Activated CD4-positive, alpha-beta T cell treated with anti-CD3 and anti-CD28 coated beads, Interleukin-2, amount 10 ng/mL, durations not matched to agents 24 days and 14 days (primary cell): ENCODE measurements around the gene LEPROT. TPM values are rescaled to one million over a fixed set of nuclear protein-coding genes. Genes with fewer than 3 reads are reported as not detected.
"Not testable (repeated sequence)": the region's sequence is repeated elsewhere in the genome, so short reads cannot be mapped to it uniquely, and the experiment has no call there.

Experiments used
- DNase-seq: peaks from one replicate; pipeline ENCODE4 v3.0.0; 2022
- H3K27ac Mint-ChIP-seq: one replicate; pipeline ENCODE4 v1.8.0; 2022; ENCODE audit warnings: mild to moderate bottlenecking, mixed read lengths
- H3K27me3 Mint-ChIP-seq: one replicate; pipeline ENCODE4 v1.8.0; 2022; ENCODE audit warnings: mixed read lengths
- H3K36me3 Mint-ChIP-seq: one replicate; pipeline ENCODE4 v1.8.0; 2022; ENCODE audit warnings: low read depth, mild to moderate bottlenecking, mixed read lengths
- H3K4me1 Mint-ChIP-seq: one replicate; pipeline ENCODE4 v1.8.0; 2021; ENCODE audit warnings: mixed read lengths
- H3K4me3 Mint-ChIP-seq: one replicate; pipeline ENCODE4 v1.8.0; 2022; ENCODE audit warnings: mild to moderate bottlenecking, moderate library complexity, mixed read lengths
- H3K9me3 Mint-ChIP-seq: one replicate; pipeline ENCODE4 v1.8.0; 2021; ENCODE audit warnings: mixed read lengths
- intact Hi-C: fragments of 100-400 bp; cut with micrococcal nuclease; formaldehyde crosslinking; loops from one replicate; pipeline ENCODE4 v1.15.1; 2023
- total RNA-seq: library from RNA; stranded (reverse); gene quantifications from 2 replicates; pipeline ENCODE4 v1.2.3, GENCODE V29; 2022

Gene LEPROT
- total RNA-seq, 1 donor from 2014 or later: 20.2 TPM

DNA sequence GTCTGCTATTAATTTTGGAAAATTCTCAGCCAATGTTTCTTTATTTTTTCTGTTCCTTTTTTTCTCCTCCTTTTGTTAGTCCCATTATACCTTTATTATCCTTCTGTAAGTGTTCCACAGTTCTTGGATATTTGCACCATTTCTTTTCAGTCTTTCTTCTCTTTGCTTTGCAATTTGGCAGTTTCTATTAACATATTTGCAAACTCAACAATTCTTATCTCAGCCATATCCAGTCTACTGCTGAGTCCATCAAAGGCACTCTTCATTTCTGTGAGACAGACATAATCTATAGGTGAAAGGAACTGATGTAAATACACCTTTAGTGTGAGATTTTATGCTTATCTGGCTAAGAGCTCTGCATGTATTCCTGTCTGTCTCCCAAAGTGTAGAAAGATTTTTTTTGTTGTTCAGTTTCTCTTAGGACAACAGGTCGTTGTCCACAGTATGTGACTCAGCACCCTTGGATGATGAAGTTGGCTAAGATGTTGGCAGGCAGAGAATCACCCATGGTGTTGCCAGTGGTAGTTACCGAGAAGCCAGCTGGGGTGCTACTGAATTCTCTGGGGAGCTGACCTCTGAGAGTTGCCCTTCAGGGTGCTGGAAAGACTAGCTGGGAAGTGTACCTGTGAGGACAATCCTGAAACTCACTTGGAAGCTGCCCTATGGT lies 38.4 kb downstream of the LEPROT start:
- intact Hi-C loops: loop anchor here (1.0 kb wide), 1 partner anchor 223 kb away; no protein-coding TSS in a partner anchor
- no peaks in the 10 kb centered on the region for H3K36me3 Mint-ChIP-seq
- H3K9me3 Mint-ChIP-seq: peaks cover 7% of the 10 kb centered on the region
- DNase-seq: no peak
- H3K4me3 Mint-ChIP-seq: no peak overlapping the region
- peaks cover 22% of the 10 kb centered on the region for H3K4me1 Mint-ChIP-seq
- H3K27ac Mint-ChIP-seq: no peak overlapping the region
- no peaks in the 10 kb centered on the region for H3K27me3 Mint-ChIP-seq

GRCh38 chr1:65459397-65459768 lies 38.9 kb downstream of the LEPROT start:
- peak; percentile 71 for DNase-seq
- H3K27ac Mint-ChIP-seq: no peak overlapping the region
- H3K4me1 Mint-ChIP-seq: peaks cover 22% of the 10 kb centered on the region
- intact Hi-C loops: loop anchor here (1.0 kb wide), 1 partner anchor 223 kb away; no protein-coding TSS in a partner anchor
- H3K4me3 Mint-ChIP-seq: no peak overlapping the region
- no peaks in the 10 kb centered on the region for H3K27me3 Mint-ChIP-seq
- no peaks in the 10 kb centered on the region for H3K36me3 Mint-ChIP-seq
- H3K9me3 Mint-ChIP-seq: peaks cover 7% of the 10 kb centered on the region

- DNase-seq, H3K4me3 Mint-ChIP-seq, H3K4me1 Mint-ChIP-seq, intact Hi-C loops, H3K36me3 Mint-ChIP-seq, H3K27ac Mint-ChIP-seq, H3K27me3 Mint-ChIP-seq: not testable (repeated sequence)
- H3K9me3 Mint-ChIP-seq: peaks cover 12% of the 10 kb centered on the region
Measured at GRCh38 chr1:65465837-65466236, 45.4 kb downstream of the LEPROT start.

DNA sequence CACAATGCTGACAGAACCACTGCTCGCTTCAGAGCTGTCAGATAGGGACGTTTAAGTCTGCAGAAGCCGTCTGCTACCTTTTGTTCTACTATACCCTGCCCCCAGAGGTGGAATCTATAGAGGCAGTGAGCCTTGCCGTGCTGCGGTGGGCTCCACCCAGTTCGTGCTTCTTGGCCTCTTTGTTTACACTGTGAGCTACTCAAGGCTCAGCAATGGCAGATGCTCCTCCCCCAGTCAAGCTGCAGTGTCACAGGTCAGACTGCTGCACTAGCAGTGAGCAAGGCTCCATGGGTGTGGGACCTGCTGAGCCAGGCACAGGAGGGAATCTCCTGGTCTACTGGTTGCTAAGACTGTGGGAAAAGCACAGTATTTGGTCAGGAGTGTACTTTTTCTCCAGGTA lies 47.1 kb downstream of the LEPROT start:
- Mint-ChIP-seq H3K27ac (no peak overlapping the region), H3K27me3 (peaks cover 11% of the 10 kb centered on the region), H3K4me3 (no peak overlapping the region), H3K36me3 (no peaks in the 10 kb centered on the region), H3K4me1 (no peaks in the 10 kb centered on the region), H3K9me3 (peaks cover 12% of the 10 kb centered on the region)
- intact Hi-C loops: no loop called here
- no peak for DNase-seq

DNA sequence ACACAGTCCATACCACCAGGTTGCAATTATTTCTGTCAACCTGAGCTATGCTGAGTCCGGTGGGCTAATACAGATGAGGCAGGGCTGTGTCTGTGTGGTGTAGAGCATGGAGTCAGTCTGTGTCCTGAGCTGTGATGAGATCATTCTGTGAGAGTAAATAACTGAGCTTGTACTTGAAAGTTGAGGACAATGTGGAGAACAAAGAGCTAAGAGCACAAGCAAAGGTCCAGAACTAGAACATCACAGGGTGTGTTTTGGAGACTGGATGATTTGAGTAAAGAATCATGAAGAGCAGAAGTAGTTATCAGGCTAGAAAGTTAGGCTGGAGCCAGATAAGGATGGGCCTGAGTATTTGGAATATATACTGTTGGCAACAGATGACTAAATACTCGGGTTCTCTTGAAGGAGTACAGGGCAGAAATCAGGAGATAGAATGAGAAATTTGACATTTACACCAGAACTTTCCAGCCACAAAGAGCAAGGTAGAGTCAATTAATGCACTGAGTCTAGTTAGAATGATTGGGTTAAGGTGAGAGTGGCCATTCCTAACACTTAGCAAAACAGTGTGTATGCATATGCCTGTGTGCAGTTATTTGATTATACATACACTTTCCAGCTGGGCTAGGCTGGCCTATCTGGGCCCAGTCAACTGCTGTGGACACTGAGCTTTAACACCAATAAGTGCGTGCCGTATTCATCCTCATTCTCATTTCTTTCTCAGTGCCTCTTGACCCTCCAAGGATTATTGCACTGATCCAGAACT lies 48.8 kb downstream of the LEPROT start:
- intact Hi-C loops: no loop called here
- Mint-ChIP-seq H3K4me1 (no peaks in the 10 kb centered on the region), H3K27me3 (peaks cover 12% of the 10 kb centered on the region), H3K4me3 (no peak overlapping the region), H3K9me3 (peaks cover 12% of the 10 kb centered on the region), H3K27ac (no peak overlapping the region), H3K36me3 (no peaks in the 10 kb centered on the region)
- no peak for DNase-seq

GRCh38 chr1:65469889-65470340 lies 49.4 kb downstream of the LEPROT start:
- no peaks in the 10 kb centered on the region for H3K4me1 Mint-ChIP-seq
- H3K27me3 Mint-ChIP-seq: peaks cover 13% of the 10 kb centered on the region
- intact Hi-C loops: no loop called here
- H3K9me3 Mint-ChIP-seq: peaks cover 9% of the 10 kb centered on the region
- no peak overlapping the region for H3K4me3 Mint-ChIP-seq
- DNase-seq: no peak
- H3K36me3 Mint-ChIP-seq: no peaks in the 10 kb centered on the region
- H3K27ac Mint-ChIP-seq: no peak overlapping the region

GRCh38 chr1:65470766-65471165 lies 50.3 kb downstream of the LEPROT start:
- intact Hi-C loops: no loop called here
- H3K36me3 Mint-ChIP-seq: no peaks in the 10 kb centered on the region
- no peaks in the 10 kb centered on the region for H3K4me1 Mint-ChIP-seq
- DNase-seq: no peak
- H3K27ac Mint-ChIP-seq: no peak overlapping the region
- peaks cover 8% of the 10 kb centered on the region for H3K27me3 Mint-ChIP-seq
- H3K9me3 Mint-ChIP-seq: peaks cover 4% of the 10 kb centered on the region
- H3K4me3 Mint-ChIP-seq: no peak overlapping the region

DNA sequence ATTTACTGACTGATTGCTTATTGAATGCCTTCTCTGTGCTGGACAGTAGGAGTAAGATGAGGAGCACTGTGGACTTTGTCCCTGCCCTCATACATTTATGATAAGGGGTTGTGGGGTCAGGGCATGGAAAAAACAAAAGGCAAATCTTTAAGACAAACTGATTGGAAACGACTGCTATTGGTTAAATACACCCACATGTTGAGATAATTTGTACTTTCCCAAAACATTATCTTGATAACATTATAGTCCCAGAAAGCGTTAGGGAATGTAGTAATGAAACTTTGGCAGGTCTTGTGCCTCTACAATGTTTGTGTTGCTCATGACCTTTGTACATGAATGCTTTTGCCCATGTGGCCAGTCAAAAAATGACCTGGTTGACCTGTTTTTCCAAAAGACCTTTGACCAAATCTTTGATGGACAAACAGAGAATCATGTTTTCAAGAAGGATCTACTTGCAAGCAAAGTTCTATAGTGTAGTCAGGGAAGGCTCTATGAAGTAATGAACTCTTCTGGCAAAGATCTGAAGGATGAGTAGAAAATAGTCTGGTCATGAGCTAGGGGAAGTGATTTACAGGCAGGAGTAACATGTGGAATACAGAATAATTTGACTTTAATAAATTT lies 50.9 kb downstream of the LEPROT start:
- Mint-ChIP-seq H3K27me3 (peaks cover 7% of the 10 kb centered on the region), H3K27ac (no peak overlapping the region), H3K4me1 (no peaks in the 10 kb centered on the region), H3K4me3 (no peak overlapping the region), H3K36me3 (no peaks in the 10 kb centered on the region), H3K9me3 (peaks cover 4% of the 10 kb centered on the region)
- intact Hi-C loops: no loop called here
- DNase-seq: no peak

DNA sequence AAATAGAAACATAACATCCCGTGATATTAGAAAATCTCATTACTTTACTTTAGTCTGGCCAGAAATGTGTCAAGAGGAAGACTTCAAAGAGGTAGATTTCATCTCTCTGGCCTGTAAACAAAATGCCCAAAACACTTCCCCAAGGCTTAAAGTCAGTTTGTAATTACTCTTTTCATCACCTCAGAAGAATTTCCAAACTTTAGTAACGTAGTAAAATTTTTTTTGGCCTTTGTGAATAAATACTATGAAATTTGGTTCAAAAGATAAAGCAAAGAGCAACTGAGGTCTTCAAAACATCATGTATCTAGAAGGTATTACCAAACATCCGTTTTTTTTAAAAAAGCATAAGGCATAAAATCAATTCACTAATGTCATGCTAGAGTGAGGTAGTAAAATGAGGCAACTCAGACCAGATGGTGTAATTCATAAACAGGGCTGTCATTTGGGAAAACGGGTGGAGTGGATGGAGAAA lies 51.4 kb downstream of the LEPROT start:
- no peaks in the 10 kb centered on the region for H3K9me3 Mint-ChIP-seq
- H3K4me1 Mint-ChIP-seq: no peaks in the 10 kb centered on the region
- intact Hi-C loops: no loop called here
- no peak overlapping the region for H3K4me3 Mint-ChIP-seq
- H3K27me3 Mint-ChIP-seq: peaks cover 7% of the 10 kb centered on the region
- no peaks in the 10 kb centered on the region for H3K36me3 Mint-ChIP-seq
- DNase-seq: no peak
- H3K27ac Mint-ChIP-seq: no peak overlapping the region

DNA sequence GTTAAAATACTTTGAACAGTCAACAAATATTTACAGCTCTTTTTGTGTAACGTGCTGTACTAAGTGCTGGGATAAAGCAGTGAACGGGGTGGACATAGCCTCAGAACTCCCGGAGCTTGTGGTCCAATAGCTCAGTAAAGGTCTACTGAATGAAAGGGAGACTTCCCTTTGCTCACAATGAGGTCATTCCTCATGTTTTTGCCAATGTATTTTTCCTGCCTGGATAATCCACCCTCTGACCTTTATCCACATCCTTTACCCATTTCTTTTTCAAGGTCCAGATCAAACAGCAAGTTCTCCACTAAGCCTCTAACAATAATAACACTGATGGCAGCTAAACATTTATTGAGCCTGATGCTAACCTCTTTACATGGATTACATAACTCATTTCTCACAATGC lies 55.9 kb downstream of the LEPROT start:
- Mint-ChIP-seq H3K36me3 (no peaks in the 10 kb centered on the region), H3K27ac (no peak overlapping the region), H3K4me1 (no peaks in the 10 kb centered on the region), H3K27me3 (peaks cover 9% of the 10 kb centered on the region), H3K4me3 (no peak overlapping the region), H3K9me3 (no peaks in the 10 kb centered on the region)
- intact Hi-C loops: no loop called here
- DNase-seq: no peak

DNA sequence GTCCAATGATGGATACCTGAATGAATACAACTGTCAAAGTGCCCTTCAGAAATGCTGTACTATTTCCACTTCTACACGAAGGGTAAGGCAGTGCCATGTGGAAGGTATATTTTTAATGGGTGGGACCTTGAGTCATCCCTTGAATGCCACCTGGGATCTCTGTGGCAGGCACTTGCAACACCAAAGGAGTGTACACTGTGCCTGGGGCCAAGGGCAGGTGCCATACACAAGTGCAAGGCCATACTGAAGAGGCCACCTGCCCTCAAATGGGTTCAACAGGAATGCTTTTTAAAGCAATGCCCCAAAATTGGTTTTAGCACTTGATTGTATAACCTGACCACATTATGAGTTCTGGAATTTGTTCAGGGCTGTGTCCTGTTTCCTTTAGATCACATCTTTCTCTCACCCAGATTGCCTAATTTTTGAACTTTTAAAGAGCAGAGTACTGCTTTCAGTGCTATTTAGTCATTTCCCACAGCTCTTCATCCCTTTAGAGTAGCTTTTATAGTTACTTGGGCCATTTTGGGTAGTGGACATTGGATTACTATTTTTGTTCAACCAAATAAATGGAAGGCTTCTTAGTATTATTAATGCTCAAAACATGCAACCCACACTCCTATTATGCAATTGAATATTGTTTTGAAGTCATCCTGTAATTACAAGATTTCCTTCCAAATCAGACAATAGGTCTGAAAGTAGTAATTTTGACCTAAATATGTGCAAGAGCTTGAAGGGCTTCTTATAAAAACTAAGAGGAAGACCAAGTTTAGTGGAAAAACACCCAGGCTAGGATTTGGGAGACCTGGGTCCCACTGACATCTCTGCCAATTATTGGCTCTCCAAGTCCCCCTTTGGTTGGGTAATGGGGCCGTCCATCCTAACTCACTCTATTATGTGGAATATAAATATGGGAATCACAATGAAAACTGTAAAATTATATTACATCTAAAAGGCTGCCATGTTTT lies 57.2 kb downstream of the LEPROT start:
- intact Hi-C loops: no loop called here
- Mint-ChIP-seq H3K4me1 (no peaks in the 10 kb centered on the region), H3K27ac (no peak overlapping the region), H3K4me3 (no peak overlapping the region), H3K9me3 (no peaks in the 10 kb centered on the region), H3K36me3 (no peaks in the 10 kb centered on the region), H3K27me3 (peaks cover 9% of the 10 kb centered on the region)
- no peak for DNase-seq

DNA sequence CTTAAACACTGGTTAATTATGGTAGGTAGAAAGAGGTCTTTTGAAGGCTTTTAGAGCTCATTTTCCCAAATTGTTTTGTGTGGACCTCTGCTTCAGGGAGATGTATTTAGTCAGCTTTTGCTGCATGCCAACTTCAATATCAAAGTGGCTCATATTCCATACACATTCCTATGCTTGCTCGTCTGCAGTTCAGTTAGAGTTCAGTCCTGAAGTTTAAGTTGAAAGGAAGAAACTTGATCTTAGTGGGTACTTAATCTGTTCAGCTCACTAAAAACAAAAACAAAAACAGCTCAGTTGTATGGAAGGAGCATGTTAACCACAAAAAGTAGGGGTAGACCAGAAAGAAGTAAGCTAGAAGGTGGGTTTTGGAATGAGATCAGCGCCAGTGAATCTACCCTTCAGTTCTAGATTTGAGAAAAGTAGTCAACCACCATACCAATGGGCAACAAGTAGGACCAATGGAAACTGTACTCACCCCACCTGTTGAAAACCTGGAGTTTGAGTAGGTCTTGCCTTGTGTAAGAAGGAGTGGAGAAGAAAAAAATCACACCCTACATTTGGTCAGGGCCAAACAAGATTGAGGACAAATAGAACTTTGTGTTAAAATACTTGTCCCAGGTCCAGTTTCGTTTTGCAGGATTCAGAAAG lies 58.0 kb downstream of the LEPROT start:
- Mint-ChIP-seq H3K27ac (no peak overlapping the region), H3K9me3 (no peaks in the 10 kb centered on the region), H3K4me3 (no peak overlapping the region), H3K4me1 (no peaks in the 10 kb centered on the region), H3K36me3 (no peaks in the 10 kb centered on the region), H3K27me3 (peaks cover 9% of the 10 kb centered on the region)
- no peak for DNase-seq
- intact Hi-C loops: no loop called here
